Measurements from ENCODE around the gene MT1M.

MT1M gene

DNA sequence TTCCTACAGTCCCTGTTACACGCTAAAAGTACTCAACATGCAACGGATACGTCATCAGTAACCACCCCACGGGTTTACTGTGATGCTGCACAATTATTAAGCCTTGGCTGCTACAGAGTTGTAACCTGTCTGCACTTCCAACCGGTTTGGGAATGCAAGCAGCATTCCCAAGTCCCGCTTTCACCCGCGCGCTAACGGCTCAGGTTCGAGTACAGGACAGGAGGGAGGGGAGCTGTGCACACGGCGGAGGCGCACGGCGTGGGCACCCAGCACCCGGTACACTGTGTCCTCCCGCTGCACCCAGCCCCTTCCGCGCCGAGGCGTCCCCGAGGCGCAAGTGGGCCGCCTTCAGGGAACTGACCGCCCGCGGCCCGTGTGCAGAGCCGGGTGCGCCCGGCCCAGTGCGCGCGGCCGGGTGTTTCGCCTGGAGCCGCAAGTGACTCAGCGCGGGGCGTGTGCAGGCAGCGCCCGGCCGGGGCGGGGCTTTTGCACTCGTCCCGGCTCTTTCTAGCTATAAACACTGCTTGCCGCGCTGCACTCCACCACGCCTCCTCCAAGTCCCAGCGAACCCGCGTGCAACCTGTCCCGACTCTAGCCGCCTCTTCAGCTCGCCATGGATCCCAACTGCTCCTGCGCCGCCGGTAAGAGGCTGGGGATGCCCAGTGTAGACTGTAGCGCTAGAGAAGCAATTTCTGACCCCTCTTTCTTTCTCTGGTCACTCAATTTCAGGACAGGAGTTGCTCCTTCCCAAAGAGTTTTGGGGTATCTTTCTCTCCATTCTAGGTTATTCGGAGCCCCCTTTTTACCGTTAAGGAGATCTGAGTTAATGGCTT is 24.2 kb upstream of the MT1M start, which contains the start of gene MT2A:
Gene MT2A (plus strand): TSS at position 542 of the 833 bp plus-strand sequence. CDS start 72 bp downstream, at position 614.
- Histone ChIP-seq H3K27ac (ENCODE audit: low read depth, low read length) (peak within 1 kb of the TSS; percentile 99), H3K36me3 (ENCODE audit: control insufficient read depth in 5 of 5, insufficient read depth in 5 of 5, low read length in 5 of 5) (no peaks in the 10 kb centered on the region), H3K9me3 (ENCODE audit: control insufficient read depth in 5 of 5, low read length in 5 of 5) (no peaks in the 10 kb centered on the region), H3K4me3 (ENCODE audit: low read depth in 1 of 5, low read length in 5 of 5) (peak within 1 kb of the TSS; percentile 87 to 97 (median 91)), H3K27me3 (ENCODE audit: control insufficient read depth in 5 of 5, insufficient read depth in 4 of 5, low read length in 5 of 5) (no peaks in the 10 kb centered on the region), H3K4me1 (ENCODE audit: control insufficient read depth in 5 of 5, insufficient read depth in 5 of 5, low read length in 5 of 5) (peaks cover 34 to 66% (median 54%) of the 10 kb centered on the region in 5 donors), H3K9ac (ENCODE audit: low read length in 5 of 5) (peak within 1 kb of the TSS; percentile 86 to 94 (median 90))

DNA sequence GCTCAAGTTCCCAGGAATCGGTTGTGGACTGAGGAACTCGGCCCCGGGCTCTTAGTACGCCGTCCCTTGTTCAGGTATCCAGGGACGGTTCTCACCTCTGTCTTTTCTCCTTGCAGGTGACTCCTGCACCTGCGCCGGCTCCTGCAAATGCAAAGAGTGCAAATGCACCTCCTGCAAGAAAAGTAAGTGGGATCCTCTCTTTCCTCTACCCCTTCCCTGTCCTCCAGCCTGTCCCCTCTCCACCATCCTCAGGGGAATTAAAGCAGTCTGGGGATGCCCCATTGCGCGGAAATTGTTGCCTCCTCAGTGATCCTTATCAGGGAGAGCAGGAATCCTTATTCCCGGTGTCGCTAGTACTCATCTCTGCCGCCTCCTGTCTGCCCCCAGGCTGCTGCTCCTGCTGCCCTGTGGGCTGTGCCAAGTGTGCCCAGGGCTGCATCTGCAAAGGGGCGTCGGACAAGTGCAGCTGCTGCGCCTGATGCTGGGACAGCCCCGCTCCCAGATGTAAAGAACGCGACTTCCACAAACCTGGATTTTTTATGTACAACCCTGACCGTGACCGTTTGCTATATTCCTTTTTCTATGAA is 23.5 kb upstream of the MT1M start:
- Histone ChIP-seq H3K4me3 (ENCODE audit: low read depth in 1 of 5, low read length in 5 of 5) (peak overlapping the region; percentile 87 to 97 (median 91)), H3K36me3 (ENCODE audit: control insufficient read depth in 5 of 5, insufficient read depth in 5 of 5, low read length in 5 of 5) (no peaks in the 10 kb centered on the region), H3K27me3 (ENCODE audit: control insufficient read depth in 5 of 5, insufficient read depth in 4 of 5, low read length in 5 of 5) (no peaks in the 10 kb centered on the region), H3K9me3 (ENCODE audit: control insufficient read depth in 5 of 5, low read length in 5 of 5) (no peaks in the 10 kb centered on the region), H3K4me1 (ENCODE audit: control insufficient read depth in 5 of 5, insufficient read depth in 5 of 5, low read length in 5 of 5) (peaks cover 34 to 66% (median 54%) of the 10 kb centered on the region in 5 donors), H3K27ac (ENCODE audit: low read depth, low read length) (peak overlapping the region; percentile 99), H3K9ac (ENCODE audit: low read length in 5 of 5) (peak overlapping the region; percentile 73 to 94 (median 89))

DNA sequence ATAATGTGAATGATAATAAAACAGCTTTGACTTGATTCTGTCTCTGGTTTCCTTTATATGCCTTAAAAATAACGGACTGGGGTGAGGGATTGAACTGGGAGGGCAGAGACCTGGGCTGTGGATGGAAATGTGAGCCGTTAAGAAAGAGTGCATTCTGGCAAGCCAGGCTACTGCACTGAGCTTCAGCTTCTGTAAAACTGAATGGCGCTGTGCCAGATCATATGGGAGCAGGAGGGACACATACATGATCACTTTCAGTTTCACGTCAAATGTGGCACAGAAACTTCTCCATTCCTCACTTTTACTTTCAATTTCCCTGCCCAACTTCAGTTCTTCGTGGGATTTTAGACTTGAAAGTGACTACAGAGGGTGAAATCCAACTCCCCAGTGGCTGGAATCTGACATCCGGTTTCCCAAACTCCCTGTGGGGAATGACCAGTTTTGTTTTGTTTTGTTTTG is 23.0 kb upstream of the MT1M start:
- no peaks in the 10 kb centered on the region for H3K27me3 ChIP-seq (ENCODE audit: control insufficient read depth in 5 of 5, insufficient read depth in 4 of 5, low read length in 5 of 5)
- no peaks in the 10 kb centered on the region for H3K9me3 ChIP-seq (ENCODE audit: control insufficient read depth in 5 of 5, low read length in 5 of 5)
- no peaks in the 10 kb centered on the region for H3K36me3 ChIP-seq (ENCODE audit: control insufficient read depth in 5 of 5, insufficient read depth in 5 of 5, low read length in 5 of 5)
- H3K9ac ChIP-seq (ENCODE audit: low read length in 5 of 5): peak overlapping the region; percentile 73 to 94 (median 89)
- peak overlapping the region; percentile 87 to 97 (median 91) for H3K4me3 ChIP-seq (ENCODE audit: low read depth in 1 of 5, low read length in 5 of 5)
- H3K4me1 ChIP-seq (ENCODE audit: control insufficient read depth in 5 of 5, insufficient read depth in 5 of 5, low read length in 5 of 5): peaks cover 34 to 66% (median 54%) of the 10 kb centered on the region in 5 donors
- peak overlapping the region; percentile 99 for H3K27ac ChIP-seq (ENCODE audit: low read depth, low read length)

DNA sequence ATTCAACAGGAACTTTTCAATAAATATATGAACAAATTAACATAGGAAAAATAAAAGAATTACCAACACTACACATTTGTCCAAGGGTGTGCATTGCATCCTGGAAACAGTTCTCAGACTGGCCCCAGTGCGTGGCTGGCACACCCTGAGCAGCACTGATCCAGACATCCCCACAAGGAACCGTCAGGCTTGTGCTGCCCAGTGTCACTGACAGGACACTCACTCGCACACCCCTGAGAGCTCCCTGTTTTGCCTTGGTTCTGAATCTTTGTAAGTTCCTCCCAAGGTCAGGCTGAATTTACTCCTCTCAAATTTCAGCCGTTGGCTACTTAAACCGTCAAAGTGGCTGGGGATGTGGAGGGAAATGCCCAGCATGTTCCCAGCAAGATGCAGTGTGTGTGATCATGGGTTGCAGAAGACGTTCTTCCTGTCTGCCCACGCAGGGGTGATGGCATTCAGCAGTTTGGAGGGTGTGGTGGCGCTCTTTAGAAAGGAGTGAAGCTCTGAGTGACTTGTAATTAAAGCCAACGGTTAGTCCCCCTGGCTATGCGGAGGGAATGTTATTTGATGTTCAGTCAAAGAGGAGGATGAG is 22.3 kb upstream of the MT1M start:
- peaks cover 34 to 66% (median 54%) of the 10 kb centered on the region in 5 donors for H3K4me1 ChIP-seq (ENCODE audit: control insufficient read depth in 5 of 5, insufficient read depth in 5 of 5, low read length in 5 of 5)

DNA sequence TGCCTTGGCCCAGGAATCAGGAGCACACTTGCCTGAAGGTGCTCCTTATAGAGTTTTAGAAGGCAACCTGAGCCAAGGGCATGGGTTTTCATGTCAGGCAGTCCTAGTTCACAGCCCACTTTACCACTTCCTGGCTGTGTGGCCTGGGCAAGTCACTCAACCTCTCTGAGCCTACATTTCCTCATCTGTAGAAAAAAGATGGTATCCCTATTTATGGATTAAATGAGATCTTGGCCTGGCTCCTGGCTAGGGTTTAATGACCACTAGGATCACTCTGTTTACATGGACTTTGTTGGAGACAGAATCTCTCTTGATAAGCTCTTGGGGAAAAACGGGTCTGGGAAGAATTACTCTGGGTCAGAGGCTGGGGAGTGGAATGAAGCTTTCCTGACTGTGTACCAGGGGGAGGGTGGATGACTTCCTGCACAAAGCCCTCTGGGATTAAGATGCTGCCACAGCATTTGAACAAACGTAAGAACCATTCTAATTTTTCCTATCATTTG is 21.8 kb upstream of the MT1M start:
- H3K27ac ChIP-seq (ENCODE audit: low read depth, low read length): peak overlapping the region; percentile 99
- peaks cover 34 to 65% (median 54%) of the 10 kb centered on the region in 5 donors for H3K4me1 ChIP-seq (ENCODE audit: control insufficient read depth in 5 of 5, insufficient read depth in 5 of 5, low read length in 5 of 5)
- H3K27me3 ChIP-seq (ENCODE audit: control insufficient read depth in 5 of 5, insufficient read depth in 4 of 5, low read length in 5 of 5): no peaks in the 10 kb centered on the region
- peak overlapping the region; percentile 23 to 97 (median 91) for H3K4me3 ChIP-seq (ENCODE audit: low read depth in 1 of 5, low read length in 5 of 5)
- no peaks in the 10 kb centered on the region for H3K9me3 ChIP-seq (ENCODE audit: control insufficient read depth in 5 of 5, low read length in 5 of 5)
- H3K36me3 ChIP-seq (ENCODE audit: control insufficient read depth in 5 of 5, insufficient read depth in 5 of 5, low read length in 5 of 5): no peaks in the 10 kb centered on the region
- H3K9ac ChIP-seq (ENCODE audit: low read length in 5 of 5): peak overlapping the region; percentile 14 to 94 (median 73)

More for the DNA sequence above, 22.3 kb upstream of the MT1M start:
- H3K9ac ChIP-seq (ENCODE audit: low read length in 5 of 5): peak overlapping the region; percentile 14 to 94 (median 89)
- H3K9me3 ChIP-seq (ENCODE audit: control insufficient read depth in 5 of 5, low read length in 5 of 5): no peaks in the 10 kb centered on the region
- peak overlapping the region; percentile 99 for H3K27ac ChIP-seq (ENCODE audit: low read depth, low read length)
- no peaks in the 10 kb centered on the region for H3K27me3 ChIP-seq (ENCODE audit: control insufficient read depth in 5 of 5, insufficient read depth in 4 of 5, low read length in 5 of 5)
- H3K4me3 ChIP-seq (ENCODE audit: low read depth in 1 of 5, low read length in 5 of 5): peak overlapping the region; percentile 23 to 97 (median 91)
- no peaks in the 10 kb centered on the region for H3K36me3 ChIP-seq (ENCODE audit: control insufficient read depth in 5 of 5, insufficient read depth in 5 of 5, low read length in 5 of 5)

DNA sequence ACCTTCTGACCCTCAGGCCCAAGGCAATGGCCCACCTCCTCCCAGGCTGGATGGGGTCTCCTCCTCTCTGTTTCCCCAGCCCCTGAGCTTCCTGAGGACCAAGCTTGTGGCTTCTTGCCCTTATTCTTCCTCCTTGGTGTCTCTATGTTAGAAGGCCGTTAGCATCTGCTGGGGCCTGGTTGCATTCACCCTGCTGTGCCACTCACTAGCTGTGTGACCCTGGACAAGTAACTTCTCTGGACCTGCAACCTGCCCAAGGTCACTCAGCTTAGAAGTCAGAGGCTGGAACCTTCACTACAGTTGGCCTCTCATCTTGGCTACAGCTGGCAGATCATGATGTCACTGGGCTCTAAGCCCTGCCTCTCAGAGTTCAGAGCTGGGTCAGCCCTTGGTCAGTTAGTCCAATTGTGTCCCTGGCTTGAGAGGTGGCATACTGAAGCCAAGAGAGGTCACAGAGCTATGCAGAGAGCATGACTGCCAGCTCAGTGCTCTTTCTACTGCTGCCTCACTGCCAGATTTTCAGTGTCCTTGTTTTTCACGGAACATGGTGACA is 21.1 kb upstream of the MT1M start:
- H3K36me3 ChIP-seq (ENCODE audit: control insufficient read depth in 5 of 5, insufficient read depth in 5 of 5, low read length in 5 of 5): no peaks in the 10 kb centered on the region
- H3K4me1 ChIP-seq (ENCODE audit: control insufficient read depth in 5 of 5, insufficient read depth in 5 of 5, low read length in 5 of 5): peaks cover 29 to 58% (median 48%) of the 10 kb centered on the region in 5 donors
- H3K9ac ChIP-seq (ENCODE audit: low read length in 5 of 5): peak overlapping the region in 3 of 5 donors; percentile 29 to 93 (median 73)
- H3K9me3 ChIP-seq (ENCODE audit: control insufficient read depth in 5 of 5, low read length in 5 of 5): no peaks in the 10 kb centered on the region
- H3K4me3 ChIP-seq (ENCODE audit: low read depth in 1 of 5, low read length in 5 of 5): peak overlapping the region in 3 of 5 donors; percentile 6 to 38 (median 20)
- H3K27ac ChIP-seq (ENCODE audit: low read depth, low read length): peak overlapping the region; percentile 99
- no peaks in the 10 kb centered on the region for H3K27me3 ChIP-seq (ENCODE audit: control insufficient read depth in 5 of 5, insufficient read depth in 4 of 5, low read length in 5 of 5)

DNA sequence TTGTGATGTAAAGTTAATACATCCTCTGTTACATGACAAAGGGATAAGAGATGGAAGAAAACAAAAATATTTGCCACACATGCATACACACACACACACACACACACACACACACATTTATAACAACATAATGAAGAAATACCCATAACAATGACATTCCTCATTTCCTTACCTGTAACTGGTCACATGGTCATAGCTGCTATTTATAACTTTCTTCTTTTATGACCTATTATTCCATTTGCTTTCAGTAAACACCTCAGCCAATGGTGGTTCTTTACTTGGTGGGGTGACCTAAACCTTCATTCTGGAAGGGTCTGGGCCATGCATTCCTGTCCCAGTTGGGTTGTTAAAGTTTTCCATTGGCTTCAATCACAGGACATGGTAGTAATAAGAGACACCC is 18.8 kb upstream of the MT1M start:
- Histone ChIP-seq H3K4me1 (ENCODE audit: control insufficient read depth in 5 of 5, insufficient read depth in 5 of 5, low read length in 5 of 5) (peaks cover 23 to 57% (median 49%) of the 10 kb centered on the region in 5 donors), H3K9ac (ENCODE audit: low read length in 5 of 5) (no peak overlapping the region), H3K27ac (ENCODE audit: low read depth, low read length) (no peak overlapping the region), H3K9me3 (ENCODE audit: control insufficient read depth in 5 of 5, low read length in 5 of 5) (no peaks in the 10 kb centered on the region), H3K27me3 (ENCODE audit: control insufficient read depth in 5 of 5, insufficient read depth in 4 of 5, low read length in 5 of 5) (no peaks in the 10 kb centered on the region), H3K4me3 (ENCODE audit: low read depth in 1 of 5, low read length in 5 of 5) (no peak overlapping the region), H3K36me3 (ENCODE audit: control insufficient read depth in 5 of 5, insufficient read depth in 5 of 5, low read length in 5 of 5) (no peaks in the 10 kb centered on the region)

DNA sequence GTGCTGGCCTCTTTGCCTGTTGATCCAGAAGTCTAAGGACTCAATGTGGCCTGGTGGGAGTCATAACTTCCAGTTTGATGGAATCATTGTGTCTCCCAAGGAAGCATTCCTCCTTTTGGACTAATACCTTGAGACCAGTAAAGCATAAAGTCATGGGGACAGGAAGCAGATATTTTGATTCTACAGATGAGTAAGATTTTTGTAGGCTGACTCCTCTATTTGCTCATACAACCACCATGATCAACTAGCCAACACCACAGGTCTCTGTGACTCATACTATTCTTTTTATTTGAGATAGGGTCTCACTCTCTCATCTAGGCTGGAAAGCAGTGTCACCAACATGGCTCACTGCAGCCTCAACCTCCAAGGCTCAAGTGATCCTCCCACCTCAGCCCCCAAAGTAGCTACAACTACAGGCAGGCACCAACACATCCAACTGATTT is 17.9 kb upstream of the MT1M start:
- H3K27me3 ChIP-seq (ENCODE audit: control insufficient read depth in 5 of 5, insufficient read depth in 4 of 5, low read length in 5 of 5): no peaks in the 10 kb centered on the region
- H3K36me3 ChIP-seq (ENCODE audit: control insufficient read depth in 5 of 5, insufficient read depth in 5 of 5, low read length in 5 of 5): no peaks in the 10 kb centered on the region
- no peak overlapping the region for H3K9ac ChIP-seq (ENCODE audit: low read length in 5 of 5)

DNA sequence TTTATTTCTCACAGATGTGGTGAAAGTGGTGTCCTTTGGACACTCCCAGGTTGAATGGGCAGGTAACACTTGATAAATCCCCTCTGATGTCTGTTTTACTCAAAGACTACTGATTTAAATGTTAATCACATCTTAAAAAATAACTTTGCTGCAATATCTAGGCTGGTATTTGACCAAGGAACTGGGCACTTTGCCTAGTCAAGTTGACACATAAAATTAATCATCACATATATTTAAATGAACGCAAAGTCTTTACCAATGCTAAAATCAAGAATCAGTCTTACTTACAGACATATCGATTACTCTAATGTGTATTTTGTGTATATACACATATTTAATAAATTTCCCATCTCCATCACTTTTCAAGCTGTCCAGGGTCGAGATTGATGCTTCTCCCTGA is 17.1 kb upstream of the MT1M start:
- no peak overlapping the region for H3K27ac ChIP-seq (ENCODE audit: low read depth, low read length)
- no peak overlapping the region for H3K4me3 ChIP-seq (ENCODE audit: low read depth in 1 of 5, low read length in 5 of 5)
- H3K9ac ChIP-seq (ENCODE audit: low read length in 5 of 5): no peak overlapping the region
- H3K27me3 ChIP-seq (ENCODE audit: control insufficient read depth in 5 of 5, insufficient read depth in 4 of 5, low read length in 5 of 5): no peaks in the 10 kb centered on the region
- no peaks in the 10 kb centered on the region for H3K36me3 ChIP-seq (ENCODE audit: control insufficient read depth in 5 of 5, insufficient read depth in 5 of 5, low read length in 5 of 5)
- H3K9me3 ChIP-seq (ENCODE audit: control insufficient read depth in 5 of 5, low read length in 5 of 5): no peaks in the 10 kb centered on the region
- peaks cover 17 to 44% (median 38%) of the 10 kb centered on the region in 5 donors for H3K4me1 ChIP-seq (ENCODE audit: control insufficient read depth in 5 of 5, insufficient read depth in 5 of 5, low read length in 5 of 5)

More for the DNA sequence above, 17.9 kb upstream of the MT1M start:
- Histone ChIP-seq H3K4me3 (ENCODE audit: low read depth in 1 of 5, low read length in 5 of 5) (no peak overlapping the region), H3K27ac (ENCODE audit: low read depth, low read length) (no peak overlapping the region), H3K9me3 (ENCODE audit: control insufficient read depth in 5 of 5, low read length in 5 of 5) (no peaks in the 10 kb centered on the region), H3K4me1 (ENCODE audit: control insufficient read depth in 5 of 5, insufficient read depth in 5 of 5, low read length in 5 of 5) (peaks cover 21 to 51% (median 40%) of the 10 kb centered on the region in 5 donors)
